Body of pancreas (tissue), 4 donors: Measurements from ENCODE around the gene PTBP3.

ENCODE experiments used
- POLR2A ChIP-seq, 3 donors: fragments of 450-650 bp; IDR thresholded peaks; one replicate each; pipeline ENCODE4 v1.6.1; 2016; ENCODE audit warnings: antibody characterized with exemption in 3 of 3, mild to moderate bottlenecking in 2 of 3
- TF ChIP-seq, protein P1 (sequence below), 7 experiments: fragments of 450-650 bp in 4 of 7; fragments of 200-600 bp in 3 of 7; sonication (generic) in 3 of 7; IDR thresholded peaks; one replicate each; pipeline ENCODE4 v1.5.1; 2016 to 2019; ENCODE audit warnings: antibody characterized with exemption in 7 of 7

DNA sequence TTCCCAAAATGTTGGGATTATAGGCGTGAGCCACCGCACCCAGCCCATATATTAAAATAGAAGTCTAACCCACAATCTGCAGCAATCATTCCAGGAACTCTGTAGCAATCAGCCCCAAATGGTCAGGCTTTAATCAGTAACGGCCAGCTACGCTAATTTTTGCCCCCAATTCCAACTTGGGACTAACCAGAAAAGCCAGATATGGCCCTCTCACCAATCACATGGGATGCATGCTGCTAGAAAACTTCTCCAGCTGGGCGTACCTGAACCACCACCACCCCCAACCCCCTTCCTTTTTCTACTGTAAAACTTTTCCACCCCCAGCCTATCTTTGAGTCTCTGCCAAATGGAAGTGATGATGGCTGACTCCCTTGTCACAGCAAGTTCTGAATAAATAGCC lies 162.5 kb downstream of the PTBP3 start:
- TF ChIP-seq, protein P1, sequence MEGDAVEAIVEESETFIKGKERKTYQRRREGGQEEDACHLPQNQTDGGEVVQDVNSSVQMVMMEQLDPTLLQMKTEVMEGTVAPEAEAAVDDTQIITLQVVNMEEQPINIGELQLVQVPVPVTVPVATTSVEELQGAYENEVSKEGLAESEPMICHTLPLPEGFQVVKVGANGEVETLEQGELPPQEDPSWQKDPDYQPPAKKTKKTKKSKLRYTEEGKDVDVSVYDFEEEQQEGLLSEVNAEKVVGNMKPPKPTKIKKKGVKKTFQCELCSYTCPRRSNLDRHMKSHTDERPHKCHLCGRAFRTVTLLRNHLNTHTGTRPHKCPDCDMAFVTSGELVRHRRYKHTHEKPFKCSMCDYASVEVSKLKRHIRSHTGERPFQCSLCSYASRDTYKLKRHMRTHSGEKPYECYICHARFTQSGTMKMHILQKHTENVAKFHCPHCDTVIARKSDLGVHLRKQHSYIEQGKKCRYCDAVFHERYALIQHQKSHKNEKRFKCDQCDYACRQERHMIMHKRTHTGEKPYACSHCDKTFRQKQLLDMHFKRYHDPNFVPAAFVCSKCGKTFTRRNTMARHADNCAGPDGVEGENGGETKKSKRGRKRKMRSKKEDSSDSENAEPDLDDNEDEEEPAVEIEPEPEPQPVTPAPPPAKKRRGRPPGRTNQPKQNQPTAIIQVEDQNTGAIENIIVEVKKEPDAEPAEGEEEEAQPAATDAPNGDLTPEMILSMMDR (IDR thresholded peaks at IDR 0.05) = no peak
- TF ChIP-seq POLR2A (IDR thresholded peaks at IDR 0.05) = no peak
